BLaER1 treated with 17β-estradiol and CSF1 and Interleukin-3, amounts not matched to agents 10 nM and 100 nM (cell line): ENCODE results near the gene HAND1.
"Not testable (repeated sequence)": the region's sequence is repeated elsewhere in the genome, so short reads cannot be mapped to it uniquely, and the experiment has no call there.

ENCODE experiments used
- H3K27ac ChIP-seq, 11 experiments: shearing (Covaris generic); formaldehyde crosslinking; 2 replicates each; pipeline ENCODE4 v1.8.1; 2022
- H3K27me3 ChIP-seq, 11 experiments: shearing (Covaris generic); formaldehyde crosslinking; 2 replicates each; pipeline ENCODE4 v1.8.1; 2022
- H3K36me3 ChIP-seq, 11 experiments: shearing (Covaris generic); formaldehyde crosslinking; 2 replicates each; pipeline ENCODE4 v1.8.1; 2022
- H3K4me1 ChIP-seq, 10 experiments: shearing (Covaris generic); formaldehyde crosslinking; 2 replicates each; pipeline ENCODE4 v1.8.1; 2022
- H3K4me2 ChIP-seq, 11 experiments: shearing (Covaris generic); formaldehyde crosslinking; 2 replicates each; pipeline ENCODE4 v1.8.1; 2022
- H3K4me3 ChIP-seq, 10 experiments: shearing (Covaris generic); formaldehyde crosslinking; 2 replicates each; pipeline ENCODE4 v1.8.1; 2022
- H3K9ac ChIP-seq, 11 experiments: shearing (Covaris generic); formaldehyde crosslinking; 2 replicates each; pipeline ENCODE4 v1.8.1; 2022
- H3K9me3 ChIP-seq, 11 experiments: shearing (Covaris generic); formaldehyde crosslinking; replicated peaks in 1 of 11; 2 replicates each; pipeline ENCODE4 v1.8.1; 2022
- H4K20me1 ChIP-seq, 11 experiments: shearing (Covaris generic); formaldehyde crosslinking; 2 replicates each; pipeline ENCODE4 v1.8.1; 2022
- Cebpa-rat ChIP-seq, 11 experiments: shearing (Covaris generic); IDR thresholded peaks; 2 replicates each; pipeline ENCODE4 v1.8.1; 2022

The HAND1 gene

GRCh38 chr5:154519359-154519758, 41.3 kb upstream of the HAND1 start:
- no peak overlapping the region for H3K4me3 ChIP-seq
- no peak overlapping the region for H3K4me2 ChIP-seq
- TF ChIP-seq Cebpa-rat (IDR thresholded peaks at IDR 0.05): no peak
- peaks cover 0 to 11% (median 0%) of the 10 kb centered on the region in 11 experiments; a peak in 5 of 22 replicates for H3K27me3 ChIP-seq
- H3K27ac ChIP-seq: no peak overlapping the region
- no peaks in the 10 kb centered on the region for H3K36me3 ChIP-seq
- H3K9ac ChIP-seq: no peak overlapping the region
- H3K4me1 ChIP-seq: peaks cover 1 to 26% (median 9%) of the 10 kb centered on the region in 10 experiments; a peak in 16 of 20 replicates
- no peaks in the 10 kb centered on the region for H4K20me1 ChIP-seq
- H3K9me3 ChIP-seq: no peaks in the 10 kb centered on the region

DNA sequence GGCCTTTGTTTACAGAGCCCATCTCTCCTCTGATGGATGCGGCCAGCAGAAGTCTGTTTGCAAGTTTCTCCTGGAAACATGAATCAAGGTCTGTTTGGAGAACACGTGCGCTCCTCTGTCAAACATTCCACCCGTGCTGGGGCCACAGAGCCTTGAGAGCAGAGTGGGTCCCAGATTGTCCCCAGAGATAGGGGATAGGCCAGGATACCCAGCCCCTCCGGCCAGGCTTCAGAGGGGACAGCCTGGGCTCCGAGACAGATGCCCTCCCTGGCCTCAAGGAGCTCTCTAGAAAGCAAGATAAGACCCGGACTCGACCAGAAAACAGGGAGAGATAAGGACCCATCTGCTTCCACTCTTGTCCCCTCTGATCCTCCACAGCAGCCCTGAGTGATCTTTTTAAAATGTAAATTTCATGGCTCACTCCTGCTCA, 40.4 kb upstream of the HAND1 start:
- no peaks in the 10 kb centered on the region for H3K36me3 ChIP-seq
- H3K27ac ChIP-seq: no peak overlapping the region
- H3K27me3 ChIP-seq: peaks cover 0 to 11% (median 0%) of the 10 kb centered on the region in 11 experiments; a peak in 5 of 22 replicates
- no peak overlapping the region for H3K4me3 ChIP-seq
- H3K4me2 ChIP-seq: no peak overlapping the region
- no peaks in the 10 kb centered on the region for H3K9me3 ChIP-seq
- H3K9ac ChIP-seq: no peak overlapping the region
- H3K4me1 ChIP-seq: peaks cover 10 to 35% (median 18%) of the 10 kb centered on the region in 10 experiments
- no peaks in the 10 kb centered on the region for H4K20me1 ChIP-seq
- TF ChIP-seq Cebpa-rat (IDR thresholded peaks at IDR 0.05): no peak

- Histone ChIP-seq H3K9ac (no peak overlapping the region), H3K9me3 (no peaks in the 10 kb centered on the region), H3K4me2 (no peak overlapping the region), H3K4me3 (no peak overlapping the region), H3K27me3 (peaks cover 0 to 11% (median 0%) of the 10 kb centered on the region in 11 experiments; a peak in 5 of 22 replicates), H4K20me1 (no peaks in the 10 kb centered on the region), H3K36me3 (no peaks in the 10 kb centered on the region), H3K27ac (no peak overlapping the region), H3K4me1 (peaks cover 14 to 40% (median 22%) of the 10 kb centered on the region in 10 experiments)
- no peak for TF ChIP-seq Cebpa-rat (IDR thresholded peaks at IDR 0.05)
Measured at GRCh38 chr5:154517810-154518437, 39.9 kb upstream of the HAND1 start.

DNA sequence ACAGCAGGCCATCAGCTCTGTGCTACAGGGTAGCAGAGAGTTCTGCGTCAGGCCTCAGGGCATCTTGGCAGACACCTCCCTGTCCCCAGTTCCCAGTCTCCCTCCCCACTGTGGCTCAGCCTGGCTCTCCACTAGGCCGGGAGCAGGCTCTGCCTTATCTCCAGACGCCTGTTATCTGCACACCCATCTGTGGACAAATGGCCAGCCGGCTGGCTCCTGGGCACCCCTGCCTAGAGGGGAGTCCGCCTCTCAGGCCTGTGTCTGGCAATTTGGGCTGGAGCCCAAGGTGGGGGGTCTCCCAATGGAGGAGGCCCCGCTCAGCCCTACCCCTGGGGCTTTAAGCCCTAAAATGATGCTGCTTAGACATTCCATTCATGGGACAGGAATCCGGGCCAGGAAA, 39.2 kb upstream of the HAND1 start:
- no peak for TF ChIP-seq Cebpa-rat (IDR thresholded peaks at IDR 0.05)
- Histone ChIP-seq H3K4me1 (peaks cover 14 to 47% (median 24%) of the 10 kb centered on the region in 10 experiments), H3K9me3 (no peaks in the 10 kb centered on the region), H4K20me1 (no peaks in the 10 kb centered on the region), H3K4me2 (peak overlapping the region in 4 of 11 experiments; percentile 1 to 49 (median 34); a peak in 3 of 22 replicates), H3K36me3 (no peaks in the 10 kb centered on the region), H3K4me3 (no peak overlapping the region), H3K27ac (no peak overlapping the region), H3K27me3 (peaks cover 0 to 11% (median 0%) of the 10 kb centered on the region in 11 experiments; a peak in 5 of 22 replicates), H3K9ac (no peak overlapping the region)

DNA sequence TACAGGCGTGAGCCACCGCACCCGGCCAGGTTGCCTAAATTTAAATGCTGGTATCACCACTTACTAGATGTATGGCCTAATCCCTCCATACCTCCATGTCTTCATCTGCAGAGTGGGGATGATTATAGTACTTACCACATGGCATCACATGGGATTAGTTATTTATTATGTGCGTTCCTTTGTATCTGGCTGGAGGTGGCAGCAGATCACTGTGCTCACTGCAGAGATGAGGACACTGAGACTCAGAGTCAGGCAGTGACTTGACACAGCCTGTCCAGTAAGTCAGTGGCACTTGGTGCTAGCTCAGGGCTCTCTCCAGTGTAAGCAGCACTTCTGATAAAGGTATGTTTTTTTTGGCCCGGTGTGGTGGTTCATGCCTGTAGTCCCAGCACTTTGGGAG, 38.4 kb upstream of the HAND1 start:
- Histone ChIP-seq H3K27ac (no peak overlapping the region), H3K9me3 (no peaks in the 10 kb centered on the region), H3K4me1 (peaks cover 14 to 51% (median 24%) of the 10 kb centered on the region in 10 experiments), H3K27me3 (peaks cover 0 to 11% (median 0%) of the 10 kb centered on the region in 11 experiments; a peak in 5 of 22 replicates), H4K20me1 (no peaks in the 10 kb centered on the region), H3K4me3 (no peak overlapping the region), H3K36me3 (no peaks in the 10 kb centered on the region), H3K9ac (no peak overlapping the region), H3K4me2 (peak overlapping the region in 3 of 11 experiments; percentile 24 to 49 (median 43); a peak in 3 of 22 replicates)
- TF ChIP-seq Cebpa-rat (IDR thresholded peaks at IDR 0.05): no peak

DNA sequence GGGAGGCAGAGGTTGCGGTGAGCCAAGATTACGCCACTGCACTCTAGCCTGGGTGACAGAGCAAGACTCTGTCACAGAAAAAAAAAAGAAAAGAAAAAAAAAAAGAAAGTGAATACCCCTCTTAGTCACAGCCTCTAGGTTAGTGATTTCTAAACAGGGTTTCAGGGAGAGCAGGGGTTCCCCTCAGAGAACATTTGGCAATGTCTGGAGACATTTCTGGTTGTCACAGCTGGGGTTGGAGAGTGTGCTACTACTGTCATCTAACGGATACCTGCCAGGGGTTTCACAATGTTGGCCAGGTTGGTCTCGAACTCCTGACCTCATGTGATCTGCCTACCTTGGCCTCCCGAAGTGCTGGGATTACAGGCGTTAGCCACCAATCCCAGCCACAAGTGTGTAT, 37.5 kb upstream of the HAND1 start:
- Histone ChIP-seq H3K4me2 (peak overlapping the region in 2 of 11 experiments; percentile 18 to 69; a peak in 3 of 22 replicates), H3K4me1 (peaks cover 20 to 60% (median 30%) of the 10 kb centered on the region in 10 experiments)
- not testable (repeated sequence) for H3K9ac ChIP-seq, H3K36me3 ChIP-seq, H3K9me3 ChIP-seq, H3K27me3 ChIP-seq, H3K27ac ChIP-seq, H4K20me1 ChIP-seq, H3K4me3 ChIP-seq

- Histone ChIP-seq H3K4me1 (peaks cover 26 to 72% (median 42%) of the 10 kb centered on the region in 10 experiments), H3K9ac (no peak overlapping the region), H3K36me3 (no peaks in the 10 kb centered on the region), H3K4me3 (no peak overlapping the region), H4K20me1 (peaks cover 0 to 4% (median 0%) of the 10 kb centered on the region in 11 experiments; a peak in 2 of 22 replicates), H3K4me2 (peak overlapping the region; percentile 42 to 84 (median 59)), H3K27ac (no peak overlapping the region), H3K27me3 (peaks cover 0 to 4% (median 0%) of the 10 kb centered on the region in 11 experiments; a peak in 1 of 22 replicates), H3K9me3 (no peaks in the 10 kb centered on the region)
- no peak for TF ChIP-seq Cebpa-rat (IDR thresholded peaks at IDR 0.05)
Measured at GRCh38 chr5:154514331-154514730, 36.3 kb upstream of the HAND1 start.

DNA sequence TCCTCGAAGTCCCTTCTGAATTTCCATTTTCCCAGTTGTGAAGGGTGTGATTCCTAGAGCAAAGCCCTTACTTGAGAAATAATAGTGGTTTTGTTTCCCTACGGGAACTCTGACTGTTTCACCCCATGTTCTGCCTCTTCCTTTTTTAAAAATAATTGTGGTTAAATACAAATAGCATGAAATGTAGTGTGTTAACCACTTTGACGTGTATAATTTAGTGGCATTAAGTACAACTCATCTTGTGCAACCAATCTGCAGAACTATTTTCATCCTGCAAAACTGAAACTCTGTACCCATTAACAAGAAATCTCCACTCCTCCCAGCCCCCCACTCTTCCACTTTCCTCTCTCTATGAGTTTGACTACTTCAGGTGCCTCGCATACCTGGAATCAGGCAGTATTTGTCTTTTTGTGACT, 35.6 kb upstream of the HAND1 start:
- H3K9ac ChIP-seq: no peak overlapping the region
- H3K4me2 ChIP-seq: peak overlapping the region; percentile 42 to 84 (median 59); a peak in 21 of 22 replicates
- H3K27ac ChIP-seq: no peak overlapping the region
- no peak overlapping the region for H3K4me3 ChIP-seq
- no peak for TF ChIP-seq Cebpa-rat (IDR thresholded peaks at IDR 0.05)
- H3K4me1 ChIP-seq: peaks cover 26 to 79% (median 48%) of the 10 kb centered on the region in 10 experiments
- no peaks in the 10 kb centered on the region for H3K9me3 ChIP-seq
- peaks cover 0 to 4% (median 0%) of the 10 kb centered on the region in 11 experiments; a peak in 2 of 22 replicates for H4K20me1 ChIP-seq
- peaks cover 0 to 9% (median 0%) of the 10 kb centered on the region in 11 experiments; a peak in 2 of 22 replicates for H3K27me3 ChIP-seq
- no peaks in the 10 kb centered on the region for H3K36me3 ChIP-seq

- H3K36me3 ChIP-seq: no peaks in the 10 kb centered on the region
- H3K9me3 ChIP-seq: no peaks in the 10 kb centered on the region
- H3K4me3 ChIP-seq: no peak overlapping the region
- H3K4me1 ChIP-seq: peaks cover 26 to 84% (median 59%) of the 10 kb centered on the region in 10 experiments
- peaks cover 0 to 4% (median 0%) of the 10 kb centered on the region in 11 experiments; a peak in 2 of 22 replicates for H4K20me1 ChIP-seq
- H3K27me3 ChIP-seq: peaks cover 0 to 9% (median 0%) of the 10 kb centered on the region in 11 experiments; a peak in 2 of 22 replicates
- TF ChIP-seq Cebpa-rat (IDR thresholded peaks at IDR 0.05): no peak
- no peak overlapping the region for H3K27ac ChIP-seq
- H3K9ac ChIP-seq: no peak overlapping the region
- H3K4me2 ChIP-seq: peak overlapping the region in 3 of 11 experiments; percentile 3 to 69 (median 42); a peak in 4 of 22 replicates
Measured at GRCh38 chr5:154511984-154512383, 34.0 kb upstream of the HAND1 start.
